NCI-H69 (cell line): ENCODE data around the gene GCC1.

ENCODE experiments used
- DNase-seq: peaks from one replicate; lab custom pipeline; 2025; lab: John Stamatoyannopoulos, UW

Gene GCC1

DNA sequence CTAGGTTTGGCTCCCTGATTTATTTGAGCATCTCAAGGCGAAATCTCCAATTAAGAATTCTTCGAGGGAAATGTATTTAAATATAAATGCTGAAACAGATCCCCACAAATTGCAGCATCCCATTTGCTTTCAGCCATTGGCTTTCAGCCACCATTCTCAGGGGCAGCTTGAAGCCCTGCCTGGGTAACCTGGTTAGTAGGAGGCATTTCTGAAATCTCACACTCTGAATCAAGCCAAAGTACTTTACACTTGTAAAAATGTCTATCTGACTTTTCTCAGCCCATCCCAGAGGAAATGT lies 49.1 kb downstream of the GCC1 start:
- no peak for DNase-seq

- DNase-seq = no peak
Measured at GRCh38 chr7:127535546-127536393, 49.6 kb downstream of the GCC1 start.

- no peak for DNase-seq
Measured at GRCh38 chr7:127534636-127535035, 50.8 kb downstream of the GCC1 start.

DNA sequence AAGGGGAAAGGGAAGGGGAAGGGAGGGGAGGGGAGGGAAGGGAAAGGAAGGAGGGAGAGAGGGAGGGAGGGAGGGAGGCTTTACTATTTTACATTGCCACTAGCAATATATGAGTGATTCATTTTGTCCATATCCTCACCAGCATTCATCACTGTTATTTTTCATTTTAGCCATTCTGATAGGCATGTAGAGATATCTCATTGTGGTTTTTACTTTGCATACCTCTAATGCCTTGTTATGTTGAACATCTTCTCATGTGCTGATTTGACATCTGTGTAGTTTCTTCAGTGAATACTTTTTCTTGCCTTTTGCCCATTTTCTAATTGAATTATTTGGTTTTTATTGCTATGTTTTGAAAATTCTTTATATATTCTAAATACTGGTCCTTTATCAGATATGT lies 52.7 kb downstream of the GCC1 start:
- no peak for DNase-seq

DNA sequence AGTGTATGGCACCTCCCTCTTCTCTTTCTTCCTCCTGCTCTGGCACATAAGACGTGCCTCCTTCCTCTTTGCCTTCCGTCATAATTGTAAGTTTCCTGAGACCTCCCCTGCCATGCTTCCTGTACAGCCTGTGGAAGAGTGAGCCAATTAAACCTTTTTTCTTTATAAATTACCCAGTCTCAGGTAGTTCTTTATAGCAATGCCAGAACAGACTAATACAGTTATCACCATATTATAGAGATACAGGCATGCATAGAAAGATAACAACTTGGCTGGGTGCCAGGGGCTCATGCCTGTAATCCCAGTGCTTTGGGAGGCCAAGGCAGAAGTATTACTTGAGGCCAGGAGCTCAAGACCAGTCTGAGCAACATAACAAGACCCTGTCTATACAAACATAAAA lies 53.2 kb downstream of the GCC1 start:
- no peak for DNase-seq
